Measurements from ENCODE around the gene CDH23. TPM values are rescaled to one million over a fixed set of nuclear protein-coding genes. Genes with fewer than 3 reads are reported as not detected.

The CDH23 gene
- total RNA-seq, 1 donor from 2014 or later, result 10.3 TPM

DNA sequence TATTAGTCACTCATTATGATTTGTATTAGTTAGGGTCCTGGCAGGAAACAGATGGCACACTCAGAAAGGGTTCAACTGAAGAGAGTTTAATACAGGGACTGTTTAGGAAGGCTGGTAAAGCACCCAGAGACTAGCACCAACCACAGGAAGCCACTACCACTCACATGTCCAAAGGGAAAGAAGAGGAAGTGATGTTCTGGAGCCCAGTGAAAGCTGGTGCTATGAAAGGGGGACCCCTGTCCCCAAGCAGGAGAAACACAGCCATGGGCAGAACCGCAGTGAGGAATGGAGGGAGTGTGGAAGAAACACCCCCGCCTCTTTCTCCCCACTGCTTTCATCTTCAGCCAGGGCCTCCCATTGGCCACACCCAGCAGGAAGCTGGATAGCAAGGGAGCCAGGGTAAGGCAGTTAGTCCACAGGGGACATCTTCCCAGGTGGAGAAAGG is 379.8 kb downstream of the CDH23 start:
- no peaks in the 10 kb centered on the region for H3K36me3 ChIP-seq
- intact Hi-C loops (cut with DNase I), result no loop called here
- TF ChIP-seq POLR2A (IDR thresholded peaks at IDR 0.05) (no peak), POLR2AphosphoS5 (IDR thresholded peaks at IDR 0.05; ENCODE audit: insufficient read depth in 1 of 2, low read depth in 1 of 2) (no peak)
- TF ChIP-seq, protein P1, sequence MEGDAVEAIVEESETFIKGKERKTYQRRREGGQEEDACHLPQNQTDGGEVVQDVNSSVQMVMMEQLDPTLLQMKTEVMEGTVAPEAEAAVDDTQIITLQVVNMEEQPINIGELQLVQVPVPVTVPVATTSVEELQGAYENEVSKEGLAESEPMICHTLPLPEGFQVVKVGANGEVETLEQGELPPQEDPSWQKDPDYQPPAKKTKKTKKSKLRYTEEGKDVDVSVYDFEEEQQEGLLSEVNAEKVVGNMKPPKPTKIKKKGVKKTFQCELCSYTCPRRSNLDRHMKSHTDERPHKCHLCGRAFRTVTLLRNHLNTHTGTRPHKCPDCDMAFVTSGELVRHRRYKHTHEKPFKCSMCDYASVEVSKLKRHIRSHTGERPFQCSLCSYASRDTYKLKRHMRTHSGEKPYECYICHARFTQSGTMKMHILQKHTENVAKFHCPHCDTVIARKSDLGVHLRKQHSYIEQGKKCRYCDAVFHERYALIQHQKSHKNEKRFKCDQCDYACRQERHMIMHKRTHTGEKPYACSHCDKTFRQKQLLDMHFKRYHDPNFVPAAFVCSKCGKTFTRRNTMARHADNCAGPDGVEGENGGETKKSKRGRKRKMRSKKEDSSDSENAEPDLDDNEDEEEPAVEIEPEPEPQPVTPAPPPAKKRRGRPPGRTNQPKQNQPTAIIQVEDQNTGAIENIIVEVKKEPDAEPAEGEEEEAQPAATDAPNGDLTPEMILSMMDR (IDR thresholded peaks at IDR 0.05), result no peak
- no peak overlapping the region for H3K27ac ChIP-seq
- no peaks in the 10 kb centered on the region for H3K27me3 ChIP-seq
- H3K4me3 ChIP-seq, result no peak overlapping the region
- no peak for DNase-seq (ENCODE audit: extremely low spot score in 2 of 2)
- peaks cover 29% of the 10 kb centered on the region for H3K4me1 ChIP-seq
- H3K9me3 ChIP-seq, result no peaks in the 10 kb centered on the region

- Histone ChIP-seq H3K9me3 (no peaks in the 10 kb centered on the region), H3K36me3 (no peaks in the 10 kb centered on the region), H3K27ac (no peak overlapping the region), H3K27me3 (no peaks in the 10 kb centered on the region), H3K4me1 (peaks cover 21% of the 10 kb centered on the region), H3K4me3 (no peak overlapping the region)
- intact Hi-C loops (cut with DNase I), result no loop called here
- DNase-seq (ENCODE audit: extremely low spot score in 2 of 2), result no peak
- TF ChIP-seq POLR2A (IDR thresholded peaks at IDR 0.05), result no peak
- no peak for TF ChIP-seq POLR2AphosphoS5 (IDR thresholded peaks at IDR 0.05; ENCODE audit: insufficient read depth in 1 of 2, low read depth in 1 of 2)
- TF ChIP-seq, protein P1 (IDR thresholded peaks at IDR 0.05), result no peak
Observed at GRCh38 chr10:71777213-71777985, 380.7 kb downstream of the CDH23 start.

DNA sequence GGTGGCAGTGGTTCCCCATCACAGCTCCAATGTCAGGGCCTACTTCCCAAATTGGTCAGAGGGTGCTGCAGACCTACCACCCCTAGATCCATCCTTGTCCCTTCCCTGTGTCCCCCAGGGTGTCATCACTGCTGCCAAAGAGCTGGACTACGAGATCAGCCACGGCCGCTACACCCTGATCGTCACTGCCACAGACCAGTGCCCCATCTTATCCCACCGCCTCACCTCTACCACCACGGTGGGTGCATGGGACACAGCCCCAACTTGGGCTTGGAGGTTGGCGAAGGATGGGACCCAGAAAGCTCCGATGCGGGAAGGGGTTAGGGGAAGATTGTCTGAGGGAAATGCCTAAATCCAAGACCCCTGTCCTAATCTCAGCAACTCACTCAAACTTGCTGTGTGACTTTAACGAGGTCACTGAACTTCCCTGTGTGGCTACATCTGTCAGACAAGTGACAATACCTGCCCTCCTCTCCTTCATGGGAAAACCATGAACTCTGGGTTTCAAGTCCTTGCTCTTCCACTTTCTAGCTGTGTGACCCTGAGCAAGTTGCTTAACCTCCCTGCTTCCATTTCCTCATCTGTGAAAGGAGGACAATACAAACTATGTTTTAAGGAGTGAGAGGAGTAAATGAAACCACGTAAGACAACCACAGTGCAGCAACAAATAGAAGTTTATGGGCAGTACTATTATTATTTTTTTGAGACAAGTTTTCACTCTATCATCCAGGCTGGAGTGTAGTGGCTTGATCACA is 381.5 kb downstream of the CDH23 start:
- intact Hi-C loops (cut with DNase I), result no loop called here
- Histone ChIP-seq H3K27ac (no peak overlapping the region), H3K9me3 (no peaks in the 10 kb centered on the region), H3K36me3 (no peaks in the 10 kb centered on the region), H3K27me3 (no peaks in the 10 kb centered on the region), H3K4me3 (no peak overlapping the region), H3K4me1 (peaks cover 14% of the 10 kb centered on the region)
- DNase-seq (ENCODE audit: extremely low spot score in 2 of 2), result no peak
- TF ChIP-seq POLR2A (IDR thresholded peaks at IDR 0.05) (no peak), POLR2AphosphoS5 (IDR thresholded peaks at IDR 0.05; ENCODE audit: insufficient read depth in 1 of 2, low read depth in 1 of 2) (no peak)
- TF ChIP-seq, protein P1 (IDR thresholded peaks at IDR 0.05), result no peak

- no peak overlapping the region for H3K27ac ChIP-seq
- no peaks in the 10 kb centered on the region for H3K36me3 ChIP-seq
- H3K4me3 ChIP-seq, result no peak overlapping the region
- no peak for DNase-seq (ENCODE audit: extremely low spot score in 2 of 2)
- no peaks in the 10 kb centered on the region for H3K9me3 ChIP-seq
- peaks cover 2% of the 10 kb centered on the region for H3K4me1 ChIP-seq
- TF ChIP-seq POLR2AphosphoS5 (IDR thresholded peaks at IDR 0.05; ENCODE audit: insufficient read depth in 1 of 2, low read depth in 1 of 2) (no peak), POLR2A (IDR thresholded peaks at IDR 0.05) (no peak)
- TF ChIP-seq, protein P1 (IDR thresholded peaks at IDR 0.05), result no peak
- intact Hi-C loops (cut with DNase I), result no loop called here
- H3K27me3 ChIP-seq, result no peaks in the 10 kb centered on the region
Observed at GRCh38 chr10:71779641-71780040, 382.9 kb downstream of the CDH23 start.

Data from vagina (tissue), 2 donors.